Transverse colon (tissue), 4 donors: Measurements from ENCODE around the gene MEX3C. TPM values are rescaled to one million over a fixed set of nuclear protein-coding genes. Genes with fewer than 3 reads are reported as not detected.

Experiments used
- DNase-seq: peaks from one replicate; pipeline ENCODE4 v3.0.0-alpha.2; 2019
- H3K27ac ChIP-seq, 4 donors: fragments of 200-600 bp; sonication (generic); 2 replicates each; pipeline ENCODE4 v1.5.1; 2016 to 2018; ENCODE audit warnings: inconsistent platforms in 4 of 4
- H3K27me3 ChIP-seq: fragments of 200-600 bp; sonication (generic); 2 replicates; pipeline ENCODE4 v1.5.1; 2017; ENCODE audit warnings: inconsistent platforms
- H3K36me3 ChIP-seq, 4 donors: fragments of 200-600 bp; sonication (generic); 2 replicates each; pipeline ENCODE4 v1.5.1; 2017 to 2019; ENCODE audit warnings: inconsistent platforms in 4 of 4
- H3K4me1 ChIP-seq, 4 donors: fragments of 200-600 bp; sonication (generic); 2 replicates each; pipeline ENCODE4 v1.5.1; 2017 to 2020; ENCODE audit warnings: inconsistent platforms in 4 of 4
- H3K4me3 ChIP-seq, 4 donors: fragments of 200-600 bp; sonication (generic); 1 replicate in 1 of 4; 2 replicates in 3 of 4; pipeline versions ENCODE4 v1.5.1 to v1.6.1; 2017 to 2019; ENCODE audit warnings: inconsistent platforms in 4 of 4
- H3K9me3 ChIP-seq, 2 donors: fragments of 200-600 bp; sonication (generic); 2 replicates each; pipeline ENCODE4 v1.5.1; 2017 to 2019; ENCODE audit warnings: inconsistent platforms in 2 of 2
- CTCF ChIP-seq, 5 experiments: fragments of 200-600 bp in 3 of 5; fragments of 450-650 bp in 2 of 5; sonication (generic) in 3 of 5; IDR thresholded peaks; 1 replicate in 2 of 5; 2 replicates in 3 of 5; pipeline ENCODE4 v1.5.1; 2016 to 2017; ENCODE audit warnings: antibody characterized with exemption in 5 of 5, inconsistent platforms in 3 of 5, mild to moderate bottlenecking in 2 of 5, moderate library complexity in 1 of 5
- EP300 ChIP-seq: sonication (generic); formaldehyde crosslinking; IDR thresholded peaks from one replicate; pipeline ENCODE4 v1.6.1; 2017; ENCODE audit warnings: antibody characterized with exemption, low read depth
- POLR2A ChIP-seq: fragments of 450-650 bp; IDR thresholded peaks from one replicate; pipeline ENCODE4 v1.6.1; 2016; ENCODE audit warnings: antibody characterized with exemption, mild to moderate bottlenecking, moderate library complexity
- POLR2AphosphoS5 ChIP-seq, 3 donors: sonication (generic); formaldehyde crosslinking; IDR thresholded peaks; one replicate each; pipeline ENCODE4 v1.6.1; 2016; ENCODE audit warnings: antibody characterized with exemption in 3 of 3
- WGBS, 2 donors: methylation state at CpG; one replicate each; pipeline ENCODE4 v1.1.5; 2018; ENCODE audit warnings: low coverage in 1 of 2; 5-methylcytosine and 5-hydroxymethylcytosine counted together
- in situ Hi-C, 4 donors: fragments of 200-750 bp; cut with MboI; loops; one replicate each; pipeline versions ENCODE4 v1.15.0 to v1.15.1; 2017; ENCODE audit warnings: low sequenced_read_pairs in 3 of 4, low pct_ligation_motif_present in 1 of 4, low pct_unique_long_range_greater_than_20kb in 1 of 4
- intact Hi-C: fragments of 100-400 bp; cut with DNase I; formaldehyde crosslinking; loops from one replicate; pipeline ENCODE4 v1.15.1; 2023; ENCODE audit warnings: low total_unique reads
- total RNA-seq, 4 donors: library from RNA; depleted of rRNA; stranded (reverse); fragments of >200 nt; gene quantifications; one replicate each; pipeline ENCODE4 v1.1.0, GENCODE V29; 2016

The MEX3C gene
- total RNA-seq, 4 donors from 2014 or later = 11.3 to 27.8 (median 24.2) TPM

DNA sequence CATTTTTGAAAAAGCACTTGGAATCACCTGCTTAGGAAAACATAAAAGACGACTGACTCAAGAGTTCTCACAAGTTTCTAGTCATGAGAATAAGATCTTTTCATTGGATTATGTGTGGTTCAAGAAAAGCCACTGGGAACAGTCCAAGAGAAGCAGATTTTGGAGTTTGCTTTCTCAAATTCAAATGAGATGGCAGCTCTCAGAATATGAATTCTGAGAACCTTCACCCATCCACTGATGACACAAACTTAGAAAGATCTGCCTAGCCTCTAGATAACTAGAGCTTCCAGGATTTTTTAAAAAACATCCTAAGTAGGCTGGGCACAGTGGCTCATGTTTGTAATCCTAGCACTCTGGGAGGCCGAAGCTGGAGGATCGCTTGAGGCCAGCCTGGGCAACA lies 26.8 kb downstream of the MEX3C start:
- in situ Hi-C loops (no loop called here), intact Hi-C loops (no loop called here)
- DNase-seq = no peak

GRCh38 chr18:51169731-51170130 lies 27.8 kb downstream of the MEX3C start:
- DNase-seq = no peak

More for the DNA sequence above, 26.8 kb downstream of the MEX3C start:
- TF ChIP-seq EP300 = no peak
- TF ChIP-seq POLR2AphosphoS5 (IDR thresholded peaks at IDR 0.05) = no peak
- no peak for TF ChIP-seq POLR2A
- TF ChIP-seq CTCF (IDR thresholded peaks at IDR 0.05) = no peak
- no peaks in the 10 kb centered on the region for H3K4me1 ChIP-seq
- 86 to 93% methylated on average over 3 of the region's 3 CpGs for WGBS, 2 donors
- H3K27ac ChIP-seq = no peak overlapping the region
- no peak overlapping the region for H3K4me3 ChIP-seq
- no peaks in the 10 kb centered on the region for H3K36me3 ChIP-seq
- no peaks in the 10 kb centered on the region for H3K27me3 ChIP-seq
- H3K9me3 ChIP-seq = no peaks in the 10 kb centered on the region

GRCh38 chr18:51168960-51169662 lies 28.4 kb downstream of the MEX3C start:
- intact Hi-C loops = no loop called here
- H3K4me1 ChIP-seq = no peaks in the 10 kb centered on the region
- TF ChIP-seq POLR2A (no peak), EP300 (no peak), CTCF (IDR thresholded peaks at IDR 0.05) (no peak), POLR2AphosphoS5 (IDR thresholded peaks at IDR 0.05) (no peak)

More at GRCh38 chr18:51169731-51170130, 27.8 kb downstream of the MEX3C start:
- Histone ChIP-seq H3K27ac (no peak overlapping the region), H3K27me3 (no peaks in the 10 kb centered on the region), H3K36me3 (no peaks in the 10 kb centered on the region), H3K4me1 (no peaks in the 10 kb centered on the region), H3K9me3 (no peaks in the 10 kb centered on the region), H3K4me3 (no peak overlapping the region)
- TF ChIP-seq POLR2A = no peak
- no peak for TF ChIP-seq POLR2AphosphoS5 (IDR thresholded peaks at IDR 0.05)
- no peak for TF ChIP-seq CTCF (IDR thresholded peaks at IDR 0.05)
- intact Hi-C loops = no loop called here
- in situ Hi-C loops = no loop called here

DNA sequence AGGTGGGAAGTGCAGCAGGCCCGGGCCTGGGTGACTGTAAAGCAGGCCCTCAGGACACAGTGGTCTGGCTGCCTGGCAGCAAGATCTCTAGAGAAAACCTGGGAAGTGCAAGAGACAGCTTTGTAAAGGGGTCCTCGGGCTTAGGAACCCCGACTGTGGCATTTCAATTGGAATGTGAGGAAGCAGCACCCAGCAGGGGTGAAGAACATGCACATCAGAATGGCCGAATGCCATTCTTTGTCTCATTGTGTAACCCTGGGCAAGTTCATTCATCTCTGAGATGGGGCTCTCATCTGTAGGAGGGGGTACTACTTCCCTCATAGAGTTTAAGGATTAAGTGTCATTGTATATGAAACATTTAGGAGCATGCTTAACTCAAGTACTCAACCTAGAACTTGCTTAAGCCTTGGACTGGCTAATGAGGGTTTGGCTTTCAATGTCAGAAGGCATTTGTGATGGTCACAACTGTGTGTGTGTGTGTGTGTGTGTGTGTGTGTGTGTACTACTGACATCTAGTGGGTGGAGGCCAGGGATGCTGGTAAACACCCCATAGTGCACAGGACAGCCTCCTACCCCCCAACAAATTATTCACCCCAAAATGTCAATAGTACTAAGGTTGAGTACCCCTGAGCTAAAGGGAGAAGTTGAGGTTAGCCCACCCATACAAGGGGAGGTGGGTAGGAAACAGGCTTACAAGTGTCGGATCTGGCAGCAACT lies 29.3 kb downstream of the MEX3C start:
- WGBS, 2 donors = 79 to 80% methylated on average over 1 to 5 of the region's 5 CpGs
- Histone ChIP-seq H3K36me3 (no peaks in the 10 kb centered on the region), H3K4me3 (no peak overlapping the region), H3K4me1 (no peaks in the 10 kb centered on the region), H3K27me3 (no peaks in the 10 kb centered on the region), H3K27ac (no peak overlapping the region), H3K9me3 (no peaks in the 10 kb centered on the region)
- in situ Hi-C loops (no loop called here), intact Hi-C loops (no loop called here)
- TF ChIP-seq POLR2A (no peak), CTCF (IDR thresholded peaks at IDR 0.05) (no peak)
- DNase-seq = no peak

More at GRCh38 chr18:51168960-51169662, 28.4 kb downstream of the MEX3C start:
- Histone ChIP-seq H3K9me3 (no peaks in the 10 kb centered on the region), H3K36me3 (no peaks in the 10 kb centered on the region), H3K4me3 (no peak overlapping the region), H3K27me3 (no peaks in the 10 kb centered on the region), H3K27ac (no peak overlapping the region)
- WGBS, 2 donors = 82 to 85% methylated on average over 6 of the region's 6 CpGs
- in situ Hi-C loops = no loop called here
- DNase-seq = no peak
